Measurements from ENCODE around the gene FANCL.
"Not testable (repeated sequence)": the region's sequence is repeated elsewhere in the genome, so short reads cannot be mapped to it uniquely, and the experiment has no call there.

GRCh38 chr2:58258456-58258855 is 17.3 kb upstream of the FANCL start:
- not testable (repeated sequence) for TF ChIP-seq ZNF274 (IDR thresholded peaks at IDR 0.05; ENCODE audit: low read depth, low read length); SUZ12 (IDR thresholded peaks at IDR 0.05; ENCODE audit: extremely low read depth, insufficient read depth, insufficient read length)
